Ovary (tissue), 9 donors: ENCODE data around the gene ADD2. TPM values are rescaled to one million over a fixed set of nuclear protein-coding genes. Genes with fewer than 3 reads are reported as not detected.

Source experiments
- DNase-seq, 5 donors: peaks; one replicate each; pipeline ENCODE4 v3.0.0-alpha.2; 2019 to 2020
- H3K27ac ChIP-seq, 2 donors: fragments of 200-600 bp; one replicate each; pipeline versions ENCODE4 v1.5.1 to v1.8.0; 2019 to 2022
- H3K27me3 ChIP-seq: fragments of 200-600 bp; one replicate; pipeline ENCODE4 v1.8.0; 2022
- H3K36me3 ChIP-seq: fragments of 200-600 bp; sonication (generic); one replicate; pipeline ENCODE4 v1.5.1; 2019
- H3K4me1 ChIP-seq: one replicate; pipeline ENCODE4 v1.8.1; 2013; ENCODE audit warnings: mild to moderate bottlenecking, moderate library complexity; ENCODE audit not compliant: insufficient read depth
- H3K4me3 ChIP-seq: fragments of 200-600 bp; sonication (generic); one replicate; pipeline ENCODE4 v1.5.1; 2017
- H3K9me3 ChIP-seq, 2 donors: fragments of 200-600 bp in 1 of 2; sonication (generic) in 1 of 2; one replicate each; pipeline versions ENCODE4 v1.5.1 to v1.8.1; 2013 to 2019; ENCODE audit warnings: mild to moderate bottlenecking in 1 of 2, moderate library complexity in 1 of 2
- EP300 ChIP-seq: sonication (generic); formaldehyde crosslinking; IDR thresholded peaks from one replicate; pipeline ENCODE4 v1.6.1; 2017; ENCODE audit warnings: antibody characterized with exemption
- POLR2A ChIP-seq: fragments of 450-650 bp; IDR thresholded peaks from one replicate; pipeline ENCODE4 v1.6.1; 2017; ENCODE audit warnings: antibody characterized with exemption, mild to moderate bottlenecking, moderate library complexity
- WGBS, 3 donors: extraction: QIAGEN DNeasy Blood & Tissue Kit in 1 of 3; methylation state at CpG; one replicate each; pipeline versions ENCODE4 v1.1.5 to v1.1.7; 2013 to 2017; 5-methylcytosine and 5-hydroxymethylcytosine counted together
- intact Hi-C, 4 donors: fragments of 100-400 bp; cut with DNase I; formaldehyde crosslinking; loops; one replicate each; pipeline versions ENCODE4 v1.11.0 to v1.15.1; 2022 to 2023
- polyA plus RNA-seq, 2 donors: library from polyadenylated mRNA; stranded (reverse); fragments of 200-250 nt in 1 of 2; fragments of 350-450 nt in 1 of 2; fragmentation: Illumina TruSeq in 1 of 2; extraction: RNeasy Lipid Tissue Mini Kit (QIAGEN cat#74804) in 1 of 2; gene quantifications; one replicate each; pipeline ENCODE4 v1.2.3, GENCODE V29; 2013 to 2014
- total RNA-seq, 7 donors: library from RNA; depleted of rRNA in 2 of 7; stranded (reverse); fragments of >200 nt in 2 of 7; fragmentation: NEBNext Ultra II Directional in 3 of 7; extraction: Animal tissue kit (Norgen Biotek cat#: 25700) in 3 of 7; gene quantifications; one replicate each; pipeline versions ENCODE4 v1.1.0 to v1.2.4, GENCODE V29; 2016 to 2023
- TF ChIP-seq, protein P1 (sequence below), 3 donors: fragments of 450-650 bp in 2 of 3; fragments of 200-600 bp in 1 of 3; IDR thresholded peaks; one replicate each; pipeline versions ENCODE4 v1.5.1 to v1.8.0; 2016 to 2022; ENCODE audit warnings: antibody characterized with exemption in 3 of 3, mild to moderate bottlenecking in 1 of 3
- donor health status: DM: no; HTN: no; CAD: no; lungs with moderate emphysema.
- donor health status: DM: no; HTN: no; CAD: no.
- donor health status: Bipolar disorder and iron deficiency.
- donor health status: DM: yes; HTN: yes; CAD: no.
- donor health status: DM: no; HTN: no; CAD: no.
- donor health status: DM: yes; HTN: yes; CAD: no.

Gene ADD2
- total and polyA plus RNA-seq, 9 donors = 0.29 to 6.2 (median 0.82) TPM

DNA sequence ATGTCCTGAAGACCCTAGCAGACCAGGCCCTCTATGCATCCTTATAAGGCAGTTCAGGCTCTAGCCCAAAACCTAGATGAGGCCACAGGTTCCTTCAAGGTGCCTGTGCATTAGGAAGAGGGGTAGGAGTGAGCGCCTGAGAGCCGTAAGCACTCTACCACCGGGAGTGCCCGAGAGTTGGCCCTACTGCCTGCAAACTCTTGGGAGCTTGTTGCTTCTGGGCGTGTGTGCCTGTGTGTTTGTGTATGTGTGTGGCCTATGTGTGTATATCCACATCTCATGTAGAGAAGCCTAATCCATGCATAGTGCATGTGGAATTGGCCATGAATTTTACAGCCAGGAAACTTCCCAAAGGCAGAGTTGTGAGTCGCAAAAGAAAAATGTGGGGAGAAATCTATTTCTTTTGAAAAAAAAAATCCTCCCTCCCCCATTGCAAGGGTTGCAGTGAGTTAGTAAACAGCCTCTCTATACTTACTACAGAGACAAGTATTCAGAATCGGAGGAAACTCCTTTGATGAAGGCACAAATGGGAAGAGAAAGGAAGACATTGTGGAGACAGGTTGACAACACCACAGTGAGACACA, 96.8 kb downstream of the ADD2 start:
- 74 to 77% (median 76%) methylated on average over 7 of the region's 7 CpGs for WGBS, 3 donors
- H3K27me3 ChIP-seq = no peaks in the 10 kb centered on the region
- TF ChIP-seq EP300 = no peak
- TF ChIP-seq POLR2A = no peak
- TF ChIP-seq, protein P1, sequence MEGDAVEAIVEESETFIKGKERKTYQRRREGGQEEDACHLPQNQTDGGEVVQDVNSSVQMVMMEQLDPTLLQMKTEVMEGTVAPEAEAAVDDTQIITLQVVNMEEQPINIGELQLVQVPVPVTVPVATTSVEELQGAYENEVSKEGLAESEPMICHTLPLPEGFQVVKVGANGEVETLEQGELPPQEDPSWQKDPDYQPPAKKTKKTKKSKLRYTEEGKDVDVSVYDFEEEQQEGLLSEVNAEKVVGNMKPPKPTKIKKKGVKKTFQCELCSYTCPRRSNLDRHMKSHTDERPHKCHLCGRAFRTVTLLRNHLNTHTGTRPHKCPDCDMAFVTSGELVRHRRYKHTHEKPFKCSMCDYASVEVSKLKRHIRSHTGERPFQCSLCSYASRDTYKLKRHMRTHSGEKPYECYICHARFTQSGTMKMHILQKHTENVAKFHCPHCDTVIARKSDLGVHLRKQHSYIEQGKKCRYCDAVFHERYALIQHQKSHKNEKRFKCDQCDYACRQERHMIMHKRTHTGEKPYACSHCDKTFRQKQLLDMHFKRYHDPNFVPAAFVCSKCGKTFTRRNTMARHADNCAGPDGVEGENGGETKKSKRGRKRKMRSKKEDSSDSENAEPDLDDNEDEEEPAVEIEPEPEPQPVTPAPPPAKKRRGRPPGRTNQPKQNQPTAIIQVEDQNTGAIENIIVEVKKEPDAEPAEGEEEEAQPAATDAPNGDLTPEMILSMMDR (IDR thresholded peaks at IDR 0.05) = no peak
- no peaks in the 10 kb centered on the region for H3K4me1 ChIP-seq
- no peaks in the 10 kb centered on the region for H3K9me3 ChIP-seq
- H3K36me3 ChIP-seq = no peaks in the 10 kb centered on the region
- H3K4me3 ChIP-seq = no peak overlapping the region
- no peak overlapping the region for H3K27ac ChIP-seq
- intact Hi-C loops = no loop called here
- no peak for DNase-seq

DNA sequence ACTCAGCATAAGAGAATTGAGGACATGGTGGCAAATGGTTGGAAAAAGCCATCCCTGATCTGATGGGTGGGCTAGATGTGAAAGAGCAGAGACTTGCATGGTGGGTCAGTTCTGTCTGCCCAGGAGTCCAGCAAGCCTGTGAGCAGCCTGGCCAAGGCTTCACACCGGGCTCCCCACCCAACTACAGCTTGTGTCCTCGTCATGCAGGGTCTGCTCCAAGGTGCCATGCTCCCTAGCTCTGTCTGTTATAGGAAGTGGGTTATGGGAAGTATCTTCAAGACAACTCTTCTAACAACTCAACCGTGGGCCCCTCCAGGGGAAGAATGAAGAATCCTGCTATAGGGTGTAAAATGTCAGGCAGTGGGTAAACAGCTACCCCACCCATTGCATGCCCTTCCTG, 97.4 kb downstream of the ADD2 start:
- H3K27me3 ChIP-seq = no peaks in the 10 kb centered on the region
- no peaks in the 10 kb centered on the region for H3K9me3 ChIP-seq
- DNase-seq = no peak
- H3K36me3 ChIP-seq = no peaks in the 10 kb centered on the region
- TF ChIP-seq EP300 = no peak
- TF ChIP-seq, protein P1 (IDR thresholded peaks at IDR 0.05) = no peak
- TF ChIP-seq POLR2A = no peak
- 82 to 87% (median 87%) methylated on average over 3 of the region's 3 CpGs for WGBS, 3 donors
- H3K4me3 ChIP-seq = no peak overlapping the region
- no peaks in the 10 kb centered on the region for H3K4me1 ChIP-seq
- H3K27ac ChIP-seq = no peak overlapping the region
- intact Hi-C loops = no loop called here

DNA sequence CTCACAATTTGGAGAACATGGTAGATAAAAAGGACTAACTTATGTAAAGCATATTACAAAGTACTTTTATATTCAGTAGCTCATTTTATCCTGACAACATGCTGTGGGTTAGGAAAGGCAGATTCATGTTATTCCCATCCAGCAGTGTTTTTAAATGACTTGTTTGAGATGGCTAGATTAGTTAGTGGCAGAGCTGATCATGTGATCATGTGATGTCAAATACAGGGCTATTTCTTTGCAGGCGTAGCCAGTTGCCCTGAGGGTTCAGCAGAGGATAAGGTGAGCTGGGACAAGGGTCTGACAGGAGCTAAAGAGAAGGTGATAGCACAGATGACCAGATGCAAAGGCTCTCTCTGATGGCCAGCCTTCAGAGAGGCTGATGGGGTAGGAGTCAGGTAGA, 97.8 kb downstream of the ADD2 start:
- H3K27ac ChIP-seq = no peak overlapping the region
- no peaks in the 10 kb centered on the region for H3K9me3 ChIP-seq
- intact Hi-C loops = no loop called here
- no peak for TF ChIP-seq POLR2A
- no peak for TF ChIP-seq EP300
- TF ChIP-seq, protein P1 (IDR thresholded peaks at IDR 0.05) = no peak
- H3K27me3 ChIP-seq = no peaks in the 10 kb centered on the region
- no peaks in the 10 kb centered on the region for H3K4me1 ChIP-seq
- no peak overlapping the region for H3K4me3 ChIP-seq
- DNase-seq = no peak
- no peaks in the 10 kb centered on the region for H3K36me3 ChIP-seq
- 87 to 94% (median 94%) methylated on average over 1 of the region's 1 CpG for WGBS, 3 donors

DNA sequence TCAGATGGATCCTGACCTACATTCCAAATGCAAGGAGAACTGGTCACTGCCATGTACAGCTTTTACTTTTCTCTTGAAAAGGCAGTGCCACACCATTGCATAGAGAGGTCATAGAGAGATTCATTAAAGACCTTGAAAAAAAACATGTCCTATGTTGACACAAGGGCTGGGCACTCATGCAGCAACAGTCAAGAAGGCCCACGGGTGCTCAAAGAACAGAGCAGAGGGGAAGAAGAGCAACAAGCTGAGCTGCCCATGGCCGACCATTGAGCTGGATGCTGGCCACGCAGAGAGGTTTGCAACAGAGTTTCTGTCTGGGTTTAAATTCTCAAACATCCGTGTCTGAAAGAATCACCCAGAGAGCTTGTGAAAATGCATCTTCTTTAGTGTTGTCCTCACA, 99.1 kb downstream of the ADD2 start:
- Histone ChIP-seq H3K36me3 (no peaks in the 10 kb centered on the region), H3K4me3 (no peak overlapping the region), H3K27me3 (no peaks in the 10 kb centered on the region), H3K9me3 (no peaks in the 10 kb centered on the region), H3K4me1 (no peaks in the 10 kb centered on the region), H3K27ac (no peak overlapping the region)
- DNase-seq = no peak
- TF ChIP-seq POLR2A (no peak), EP300 (no peak)
- TF ChIP-seq, protein P1 (IDR thresholded peaks at IDR 0.05) = no peak
- 83 to 87% (median 85%) methylated on average over 4 of the region's 4 CpGs for WGBS, 3 donors
- intact Hi-C loops = no loop called here
